Measurements from ENCODE around the gene ERICH6.

- TF ChIP-seq POLR2AphosphoS5 (IDR thresholded peaks at IDR 0.05), result no peak
- TF ChIP-seq, protein P1, sequence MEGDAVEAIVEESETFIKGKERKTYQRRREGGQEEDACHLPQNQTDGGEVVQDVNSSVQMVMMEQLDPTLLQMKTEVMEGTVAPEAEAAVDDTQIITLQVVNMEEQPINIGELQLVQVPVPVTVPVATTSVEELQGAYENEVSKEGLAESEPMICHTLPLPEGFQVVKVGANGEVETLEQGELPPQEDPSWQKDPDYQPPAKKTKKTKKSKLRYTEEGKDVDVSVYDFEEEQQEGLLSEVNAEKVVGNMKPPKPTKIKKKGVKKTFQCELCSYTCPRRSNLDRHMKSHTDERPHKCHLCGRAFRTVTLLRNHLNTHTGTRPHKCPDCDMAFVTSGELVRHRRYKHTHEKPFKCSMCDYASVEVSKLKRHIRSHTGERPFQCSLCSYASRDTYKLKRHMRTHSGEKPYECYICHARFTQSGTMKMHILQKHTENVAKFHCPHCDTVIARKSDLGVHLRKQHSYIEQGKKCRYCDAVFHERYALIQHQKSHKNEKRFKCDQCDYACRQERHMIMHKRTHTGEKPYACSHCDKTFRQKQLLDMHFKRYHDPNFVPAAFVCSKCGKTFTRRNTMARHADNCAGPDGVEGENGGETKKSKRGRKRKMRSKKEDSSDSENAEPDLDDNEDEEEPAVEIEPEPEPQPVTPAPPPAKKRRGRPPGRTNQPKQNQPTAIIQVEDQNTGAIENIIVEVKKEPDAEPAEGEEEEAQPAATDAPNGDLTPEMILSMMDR (IDR thresholded peaks at IDR 0.05), result no peak
Measured at GRCh38 chr3:150733936-150734794, 30.4 kb upstream of the ERICH6 start.

Data from breast epithelium (tissue), 3 donors.